Measurements from ENCODE around the gene NGRN.
"Not testable (repeated sequence)": the region's sequence is repeated elsewhere in the genome, so short reads cannot be mapped to it uniquely, and the experiment has no call there.

NGRN gene

GRCh38 chr15:90280743-90281142 is 15.3 kb downstream of the NGRN start:
- H3K36me3 ChIP-seq (ENCODE audit: control insufficient read depth in 2 of 2, insufficient read depth in 2 of 2, low read length in 2 of 2); H3K27me3 ChIP-seq (ENCODE audit: control insufficient read depth in 2 of 2, insufficient read depth in 2 of 2, low read length in 2 of 2); H3K9me3 ChIP-seq (ENCODE audit: control insufficient read depth in 2 of 2, low read length in 2 of 2); H3K4me3 ChIP-seq (ENCODE audit: low read length in 2 of 2); H3K27ac ChIP-seq (ENCODE audit: low read depth in 2 of 2, low read length in 2 of 2); H3K9ac ChIP-seq (ENCODE audit: low read depth in 1 of 2, low read length in 2 of 2); H3K4me1 ChIP-seq (ENCODE audit: control insufficient read depth in 2 of 2, insufficient read depth in 2 of 2, low read length in 2 of 2): not testable (repeated sequence)

GRCh38 chr15:90281637-90282036 is 16.2 kb downstream of the NGRN start:
- H3K27me3 ChIP-seq (ENCODE audit: control insufficient read depth in 2 of 2, insufficient read depth in 2 of 2, low read length in 2 of 2); H3K4me3 ChIP-seq (ENCODE audit: low read length in 2 of 2); H3K4me1 ChIP-seq (ENCODE audit: control insufficient read depth in 2 of 2, insufficient read depth in 2 of 2, low read length in 2 of 2); H3K27ac ChIP-seq (ENCODE audit: low read depth in 2 of 2, low read length in 2 of 2); H3K36me3 ChIP-seq (ENCODE audit: control insufficient read depth in 2 of 2, insufficient read depth in 2 of 2, low read length in 2 of 2); H3K9ac ChIP-seq (ENCODE audit: low read depth in 1 of 2, low read length in 2 of 2); H3K9me3 ChIP-seq (ENCODE audit: control insufficient read depth in 2 of 2, low read length in 2 of 2): not testable (repeated sequence)

GRCh38 chr15:90286678-90287077 is 21.2 kb downstream of the NGRN start:
- Histone ChIP-seq H3K36me3 (ENCODE audit: control insufficient read depth in 2 of 2, insufficient read depth in 2 of 2, low read length in 2 of 2) (no peaks in the 10 kb centered on the region), H3K4me3 (ENCODE audit: low read length in 2 of 2) (no peak overlapping the region), H3K9ac (ENCODE audit: low read depth in 1 of 2, low read length in 2 of 2) (no peak overlapping the region), H3K4me1 (ENCODE audit: control insufficient read depth in 2 of 2, insufficient read depth in 2 of 2, low read length in 2 of 2) (peaks cover 0 to 3% of the 10 kb centered on the region in 2 donors), H3K27me3 (ENCODE audit: control insufficient read depth in 2 of 2, insufficient read depth in 2 of 2, low read length in 2 of 2) (no peaks in the 10 kb centered on the region), H3K27ac (ENCODE audit: low read depth in 2 of 2, low read length in 2 of 2) (no peak overlapping the region), H3K9me3 (ENCODE audit: control insufficient read depth in 2 of 2, low read length in 2 of 2) (no peaks in the 10 kb centered on the region)

GRCh38 chr15:90287101-90287500 is 21.6 kb downstream of the NGRN start:
- H3K27ac ChIP-seq (ENCODE audit: low read depth in 2 of 2, low read length in 2 of 2) = no peak overlapping the region
- no peak overlapping the region for H3K9ac ChIP-seq (ENCODE audit: low read depth in 1 of 2, low read length in 2 of 2)
- no peak overlapping the region for H3K4me3 ChIP-seq (ENCODE audit: low read length in 2 of 2)
- H3K36me3 ChIP-seq (ENCODE audit: control insufficient read depth in 2 of 2, insufficient read depth in 2 of 2, low read length in 2 of 2) = no peaks in the 10 kb centered on the region
- peaks cover 0 to 3% of the 10 kb centered on the region in 2 donors for H3K4me1 ChIP-seq (ENCODE audit: control insufficient read depth in 2 of 2, insufficient read depth in 2 of 2, low read length in 2 of 2)
- H3K9me3 ChIP-seq (ENCODE audit: control insufficient read depth in 2 of 2, low read length in 2 of 2) = no peaks in the 10 kb centered on the region
- no peaks in the 10 kb centered on the region for H3K27me3 ChIP-seq (ENCODE audit: control insufficient read depth in 2 of 2, insufficient read depth in 2 of 2, low read length in 2 of 2)

GRCh38 chr15:90287946-90288345 is 22.5 kb downstream of the NGRN start:
- H3K4me1 ChIP-seq (ENCODE audit: control insufficient read depth in 2 of 2, insufficient read depth in 2 of 2, low read length in 2 of 2) = peaks cover 0 to 3% of the 10 kb centered on the region in 2 donors
- H3K36me3 ChIP-seq (ENCODE audit: control insufficient read depth in 2 of 2, insufficient read depth in 2 of 2, low read length in 2 of 2) = no peaks in the 10 kb centered on the region
- no peak overlapping the region for H3K9ac ChIP-seq (ENCODE audit: low read depth in 1 of 2, low read length in 2 of 2)
- no peaks in the 10 kb centered on the region for H3K9me3 ChIP-seq (ENCODE audit: control insufficient read depth in 2 of 2, low read length in 2 of 2)
- H3K27me3 ChIP-seq (ENCODE audit: control insufficient read depth in 2 of 2, insufficient read depth in 2 of 2, low read length in 2 of 2) = no peaks in the 10 kb centered on the region
- no peak overlapping the region for H3K4me3 ChIP-seq (ENCODE audit: low read length in 2 of 2)
- H3K27ac ChIP-seq (ENCODE audit: low read depth in 2 of 2, low read length in 2 of 2) = no peak overlapping the region

- no peak overlapping the region for H3K27ac ChIP-seq (ENCODE audit: low read depth in 2 of 2, low read length in 2 of 2)
- H3K4me1 ChIP-seq (ENCODE audit: control insufficient read depth in 2 of 2, insufficient read depth in 2 of 2, low read length in 2 of 2) = peaks cover 0 to 6% of the 10 kb centered on the region in 2 donors
- H3K36me3 ChIP-seq (ENCODE audit: control insufficient read depth in 2 of 2, insufficient read depth in 2 of 2, low read length in 2 of 2) = no peaks in the 10 kb centered on the region
- H3K9me3 ChIP-seq (ENCODE audit: control insufficient read depth in 2 of 2, low read length in 2 of 2) = no peaks in the 10 kb centered on the region
- no peak overlapping the region for H3K4me3 ChIP-seq (ENCODE audit: low read length in 2 of 2)
- H3K9ac ChIP-seq (ENCODE audit: low read depth in 1 of 2, low read length in 2 of 2) = no peak overlapping the region
- H3K27me3 ChIP-seq (ENCODE audit: control insufficient read depth in 2 of 2, insufficient read depth in 2 of 2, low read length in 2 of 2) = no peaks in the 10 kb centered on the region
These were observed 26.3 kb downstream of the NGRN start for GRCh38 chr15:90291679-90292356.

GRCh38 chr15:90293040-90293810 is 27.8 kb downstream of the NGRN start:
- not testable (repeated sequence) for H3K9me3 ChIP-seq (ENCODE audit: control insufficient read depth in 2 of 2, low read length in 2 of 2); H3K36me3 ChIP-seq (ENCODE audit: control insufficient read depth in 2 of 2, insufficient read depth in 2 of 2, low read length in 2 of 2); H3K27ac ChIP-seq (ENCODE audit: low read depth in 2 of 2, low read length in 2 of 2); H3K4me1 ChIP-seq (ENCODE audit: control insufficient read depth in 2 of 2, insufficient read depth in 2 of 2, low read length in 2 of 2); H3K27me3 ChIP-seq (ENCODE audit: control insufficient read depth in 2 of 2, insufficient read depth in 2 of 2, low read length in 2 of 2)
- Histone ChIP-seq H3K4me3 (ENCODE audit: low read length in 2 of 2) (peak overlapping the region in 1 of 2 donors; percentile 38), H3K9ac (ENCODE audit: low read depth in 1 of 2, low read length in 2 of 2) (peak overlapping the region in 1 of 2 donors; percentile 43)

- H3K9ac ChIP-seq (ENCODE audit: low read depth in 1 of 2, low read length in 2 of 2) = no peak overlapping the region
- H3K4me1 ChIP-seq (ENCODE audit: control insufficient read depth in 2 of 2, insufficient read depth in 2 of 2, low read length in 2 of 2) = peaks cover 0 to 6% of the 10 kb centered on the region in 2 donors
- H3K36me3 ChIP-seq (ENCODE audit: control insufficient read depth in 2 of 2, insufficient read depth in 2 of 2, low read length in 2 of 2) = no peaks in the 10 kb centered on the region
- no peaks in the 10 kb centered on the region for H3K27me3 ChIP-seq (ENCODE audit: control insufficient read depth in 2 of 2, insufficient read depth in 2 of 2, low read length in 2 of 2)
- no peak overlapping the region for H3K27ac ChIP-seq (ENCODE audit: low read depth in 2 of 2, low read length in 2 of 2)
- H3K9me3 ChIP-seq (ENCODE audit: control insufficient read depth in 2 of 2, low read length in 2 of 2) = no peaks in the 10 kb centered on the region
- no peak overlapping the region for H3K4me3 ChIP-seq (ENCODE audit: low read length in 2 of 2)
These were observed 28.7 kb downstream of the NGRN start for GRCh38 chr15:90294159-90294558.

GRCh38 chr15:90294601-90295269 is 29.3 kb downstream of the NGRN start:
- Histone ChIP-seq H3K4me3 (ENCODE audit: low read length in 2 of 2) (no peak overlapping the region), H3K9me3 (ENCODE audit: control insufficient read depth in 2 of 2, low read length in 2 of 2) (no peaks in the 10 kb centered on the region), H3K27ac (ENCODE audit: low read depth in 2 of 2, low read length in 2 of 2) (no peak overlapping the region), H3K9ac (ENCODE audit: low read depth in 1 of 2, low read length in 2 of 2) (no peak overlapping the region), H3K27me3 (ENCODE audit: control insufficient read depth in 2 of 2, insufficient read depth in 2 of 2, low read length in 2 of 2) (no peaks in the 10 kb centered on the region), H3K4me1 (ENCODE audit: control insufficient read depth in 2 of 2, insufficient read depth in 2 of 2, low read length in 2 of 2) (peaks cover 0 to 6% of the 10 kb centered on the region in 2 donors), H3K36me3 (ENCODE audit: control insufficient read depth in 2 of 2, insufficient read depth in 2 of 2, low read length in 2 of 2) (no peaks in the 10 kb centered on the region)

- Histone ChIP-seq H3K4me3 (ENCODE audit: low read length in 2 of 2) (no peak overlapping the region), H3K27me3 (ENCODE audit: control insufficient read depth in 2 of 2, insufficient read depth in 2 of 2, low read length in 2 of 2) (no peaks in the 10 kb centered on the region), H3K9me3 (ENCODE audit: control insufficient read depth in 2 of 2, low read length in 2 of 2) (no peaks in the 10 kb centered on the region), H3K27ac (ENCODE audit: low read depth in 2 of 2, low read length in 2 of 2) (no peak overlapping the region), H3K4me1 (ENCODE audit: control insufficient read depth in 2 of 2, insufficient read depth in 2 of 2, low read length in 2 of 2) (peaks cover 0 to 6% of the 10 kb centered on the region in 2 donors), H3K9ac (ENCODE audit: low read depth in 1 of 2, low read length in 2 of 2) (no peak overlapping the region), H3K36me3 (ENCODE audit: control insufficient read depth in 2 of 2, insufficient read depth in 2 of 2, low read length in 2 of 2) (no peaks in the 10 kb centered on the region)
These were observed 29.8 kb downstream of the NGRN start for GRCh38 chr15:90295270-90295648.
